Lower leg skin (tissue), 3 donors: Measurements from ENCODE around the gene HOPX.

Source experiments
- POLR2A ChIP-seq, 2 donors: fragments of 450-650 bp; IDR thresholded peaks; one replicate each; pipeline ENCODE4 v1.6.1; 2016 to 2017; ENCODE audit warnings: antibody characterized with exemption in 2 of 2, mild to moderate bottlenecking in 1 of 2, moderate library complexity in 1 of 2
- TF ChIP-seq, protein P1 (sequence below), 3 donors: fragments of 450-650 bp; IDR thresholded peaks; one replicate each; pipeline ENCODE4 v1.5.1; 2016; ENCODE audit warnings: antibody characterized with exemption in 3 of 3, mild to moderate bottlenecking in 3 of 3, moderate library complexity in 2 of 3

DNA sequence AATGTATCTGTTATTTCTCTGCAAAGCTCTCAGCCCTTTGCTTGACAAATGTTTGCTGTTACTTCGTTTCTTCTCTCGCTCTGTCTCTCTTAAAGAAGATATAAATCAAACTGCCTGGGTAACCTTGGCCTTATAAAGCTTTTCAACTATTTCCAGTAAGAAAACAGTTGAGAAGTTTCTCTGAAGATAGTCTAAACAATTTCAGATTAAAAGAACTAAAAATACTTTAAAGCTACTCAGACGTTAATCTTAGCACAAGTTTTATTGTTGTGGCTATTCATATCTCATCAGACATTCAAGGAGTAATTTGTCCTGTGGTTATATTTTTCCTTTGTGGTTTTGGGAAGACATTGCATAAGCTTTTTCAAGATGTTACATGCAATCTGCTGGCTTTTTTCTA, 22.6 kb downstream of the HOPX start:
- TF ChIP-seq, protein P1, sequence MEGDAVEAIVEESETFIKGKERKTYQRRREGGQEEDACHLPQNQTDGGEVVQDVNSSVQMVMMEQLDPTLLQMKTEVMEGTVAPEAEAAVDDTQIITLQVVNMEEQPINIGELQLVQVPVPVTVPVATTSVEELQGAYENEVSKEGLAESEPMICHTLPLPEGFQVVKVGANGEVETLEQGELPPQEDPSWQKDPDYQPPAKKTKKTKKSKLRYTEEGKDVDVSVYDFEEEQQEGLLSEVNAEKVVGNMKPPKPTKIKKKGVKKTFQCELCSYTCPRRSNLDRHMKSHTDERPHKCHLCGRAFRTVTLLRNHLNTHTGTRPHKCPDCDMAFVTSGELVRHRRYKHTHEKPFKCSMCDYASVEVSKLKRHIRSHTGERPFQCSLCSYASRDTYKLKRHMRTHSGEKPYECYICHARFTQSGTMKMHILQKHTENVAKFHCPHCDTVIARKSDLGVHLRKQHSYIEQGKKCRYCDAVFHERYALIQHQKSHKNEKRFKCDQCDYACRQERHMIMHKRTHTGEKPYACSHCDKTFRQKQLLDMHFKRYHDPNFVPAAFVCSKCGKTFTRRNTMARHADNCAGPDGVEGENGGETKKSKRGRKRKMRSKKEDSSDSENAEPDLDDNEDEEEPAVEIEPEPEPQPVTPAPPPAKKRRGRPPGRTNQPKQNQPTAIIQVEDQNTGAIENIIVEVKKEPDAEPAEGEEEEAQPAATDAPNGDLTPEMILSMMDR (IDR thresholded peaks at IDR 0.05), result no peak
- TF ChIP-seq POLR2A (IDR thresholded peaks at IDR 0.05), result no peak
